GM12874 (cell line): ENCODE data around the gene PDGFRA.

Experiments used
- TF ChIP-seq, protein P1 (sequence below): IDR thresholded peaks from 2 replicates; pipeline ENCODE4 v1.5.1; 2011; ENCODE audit warnings: low read depth, mild to moderate bottlenecking, control low read depth, low read length, moderate library complexity; ENCODE audit not compliant: insufficient read depth

Gene PDGFRA

DNA sequence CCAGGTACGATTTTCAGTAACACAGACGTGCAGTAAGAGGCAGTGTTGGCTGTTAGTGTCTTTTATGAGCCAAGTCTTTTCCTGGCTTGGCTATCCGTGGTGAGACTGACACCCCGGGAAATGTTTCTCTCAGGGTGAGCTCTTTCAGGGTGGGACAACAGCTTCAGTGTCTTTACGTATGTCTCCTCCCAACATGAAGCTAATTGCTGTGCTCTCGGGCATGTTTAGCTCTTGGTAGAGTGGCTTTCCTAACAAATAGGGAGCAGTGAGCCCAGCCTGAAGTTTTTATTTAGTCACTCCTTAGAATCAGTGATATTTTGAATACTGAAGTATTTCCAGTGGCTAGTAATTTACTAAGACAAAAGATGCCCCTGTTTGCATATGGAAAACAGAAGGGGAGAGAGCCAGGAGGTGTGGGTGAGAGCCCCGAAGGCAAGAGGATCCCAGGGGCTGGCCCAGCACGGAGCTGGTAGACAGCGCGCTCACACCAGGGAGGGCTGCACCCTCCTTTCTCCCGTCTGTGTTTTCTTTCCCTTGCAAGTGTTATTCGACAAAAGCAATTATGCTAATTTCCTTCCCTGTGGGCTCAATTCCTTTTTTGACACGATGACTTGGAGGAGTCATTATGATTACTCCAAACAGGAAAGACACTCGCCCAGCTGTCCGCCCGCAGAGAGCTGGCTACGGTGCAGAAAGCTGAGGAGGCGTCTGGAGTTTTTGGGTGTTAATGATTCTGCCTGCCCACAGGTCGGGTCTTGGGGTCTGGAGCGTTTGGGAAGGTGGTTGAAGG is 47.7 kb downstream of the PDGFRA start:
- TF ChIP-seq, protein P1, sequence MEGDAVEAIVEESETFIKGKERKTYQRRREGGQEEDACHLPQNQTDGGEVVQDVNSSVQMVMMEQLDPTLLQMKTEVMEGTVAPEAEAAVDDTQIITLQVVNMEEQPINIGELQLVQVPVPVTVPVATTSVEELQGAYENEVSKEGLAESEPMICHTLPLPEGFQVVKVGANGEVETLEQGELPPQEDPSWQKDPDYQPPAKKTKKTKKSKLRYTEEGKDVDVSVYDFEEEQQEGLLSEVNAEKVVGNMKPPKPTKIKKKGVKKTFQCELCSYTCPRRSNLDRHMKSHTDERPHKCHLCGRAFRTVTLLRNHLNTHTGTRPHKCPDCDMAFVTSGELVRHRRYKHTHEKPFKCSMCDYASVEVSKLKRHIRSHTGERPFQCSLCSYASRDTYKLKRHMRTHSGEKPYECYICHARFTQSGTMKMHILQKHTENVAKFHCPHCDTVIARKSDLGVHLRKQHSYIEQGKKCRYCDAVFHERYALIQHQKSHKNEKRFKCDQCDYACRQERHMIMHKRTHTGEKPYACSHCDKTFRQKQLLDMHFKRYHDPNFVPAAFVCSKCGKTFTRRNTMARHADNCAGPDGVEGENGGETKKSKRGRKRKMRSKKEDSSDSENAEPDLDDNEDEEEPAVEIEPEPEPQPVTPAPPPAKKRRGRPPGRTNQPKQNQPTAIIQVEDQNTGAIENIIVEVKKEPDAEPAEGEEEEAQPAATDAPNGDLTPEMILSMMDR = no peak

DNA sequence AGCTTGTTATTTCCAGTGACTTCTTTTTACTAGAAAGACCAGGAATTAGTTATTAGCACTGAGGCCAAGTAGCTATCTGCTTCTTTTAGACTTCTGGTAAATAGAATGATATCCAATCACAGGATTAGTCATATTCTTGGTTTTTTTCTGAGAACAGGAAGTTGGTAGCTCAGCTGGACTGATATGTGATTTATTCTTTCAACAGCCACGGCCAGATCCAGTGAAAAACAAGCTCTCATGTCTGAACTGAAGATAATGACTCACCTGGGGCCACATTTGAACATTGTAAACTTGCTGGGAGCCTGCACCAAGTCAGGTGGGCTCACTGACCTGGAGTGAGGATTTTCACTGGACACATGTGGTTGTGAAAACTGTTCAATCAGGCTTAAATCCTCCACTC is 48.6 kb downstream of the PDGFRA start:
- TF ChIP-seq, protein P1 = no peak

- TF ChIP-seq, protein P1 = no peak
Observed at GRCh38 chr4:54278216-54278615, 49.1 kb downstream of the PDGFRA start.

- TF ChIP-seq, protein P1 = no peak
Observed at GRCh38 chr4:54281054-54281766, 52.1 kb downstream of the PDGFRA start.

DNA sequence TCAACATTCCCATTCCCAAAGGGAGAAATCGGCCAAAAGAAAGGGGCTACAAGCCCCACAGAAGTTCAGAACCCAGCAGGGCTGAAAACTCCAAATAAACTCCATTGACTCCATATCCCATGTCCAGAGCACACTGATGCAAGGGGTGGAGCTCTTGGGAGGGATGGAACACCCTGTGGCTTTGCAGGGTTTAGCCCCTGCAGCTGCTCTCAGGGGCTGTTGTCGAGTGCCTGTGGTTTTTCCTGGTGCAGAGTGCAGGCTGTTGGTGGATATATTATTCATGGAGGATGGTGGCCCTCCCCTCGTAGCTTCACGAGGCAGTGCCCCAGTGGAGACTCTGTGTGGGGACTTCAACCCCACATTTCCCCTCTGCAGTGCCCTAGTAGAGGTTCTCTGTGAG is 53.7 kb downstream of the PDGFRA start:
- TF ChIP-seq, protein P1 = no peak

DNA sequence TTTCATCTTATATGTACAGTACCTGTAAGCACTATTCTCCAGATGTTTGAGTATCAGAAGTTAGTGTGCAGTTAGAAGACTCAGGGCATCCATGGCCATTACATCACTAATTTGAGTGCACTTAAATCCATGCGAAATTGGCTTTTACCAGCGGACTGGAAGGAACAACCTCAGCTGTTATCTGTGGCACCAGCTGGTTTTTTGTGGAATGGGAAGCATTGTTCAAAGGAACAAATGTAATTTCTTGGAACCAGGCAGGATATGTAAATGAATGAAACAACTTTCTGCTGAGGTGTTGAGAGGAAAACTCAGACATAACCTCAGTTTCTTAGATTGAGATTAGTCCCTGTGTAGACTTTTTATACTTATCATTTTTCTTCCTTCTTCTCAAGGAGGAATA is 60.2 kb downstream of the PDGFRA start:
- TF ChIP-seq, protein P1 = no peak

DNA sequence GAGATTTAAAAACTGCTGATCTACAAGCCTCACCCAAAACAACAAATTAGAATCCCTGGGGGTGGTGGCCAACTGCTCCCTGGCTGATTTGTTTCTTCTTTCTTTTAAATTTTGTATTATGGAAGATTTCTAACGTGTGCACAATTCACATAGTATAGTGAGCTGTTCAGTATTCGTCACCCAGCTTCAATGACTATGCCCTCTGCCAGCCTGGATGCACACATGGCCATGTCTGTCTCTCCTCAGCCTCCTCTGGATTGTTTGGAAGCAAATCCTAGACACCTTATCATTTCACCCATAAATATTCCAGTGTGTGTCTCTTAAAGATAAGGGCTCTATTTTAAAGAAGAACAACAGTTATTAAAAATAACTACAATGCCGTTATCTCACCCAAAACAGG is 61.9 kb downstream of the PDGFRA start:
- TF ChIP-seq, protein P1 = no peak
